NCI-H82 treated with DMSO at 0.1 percent for 48 hours (cell line): ENCODE results near the gene PPCDC.
A peak's percentile ranks its signal among the peaks of the same experiment; 100 is the strongest.
"Not testable (repeated sequence)": the region's sequence is repeated elsewhere in the genome, so short reads cannot be mapped to it uniquely, and the experiment has no call there.

Experiments used
- DNase-seq: peaks from one replicate; lab custom pipeline; 2025; ENCODE audit not compliant: unreplicated experiment; lab: John Stamatoyannopoulos, UW

PPCDC gene

DNA sequence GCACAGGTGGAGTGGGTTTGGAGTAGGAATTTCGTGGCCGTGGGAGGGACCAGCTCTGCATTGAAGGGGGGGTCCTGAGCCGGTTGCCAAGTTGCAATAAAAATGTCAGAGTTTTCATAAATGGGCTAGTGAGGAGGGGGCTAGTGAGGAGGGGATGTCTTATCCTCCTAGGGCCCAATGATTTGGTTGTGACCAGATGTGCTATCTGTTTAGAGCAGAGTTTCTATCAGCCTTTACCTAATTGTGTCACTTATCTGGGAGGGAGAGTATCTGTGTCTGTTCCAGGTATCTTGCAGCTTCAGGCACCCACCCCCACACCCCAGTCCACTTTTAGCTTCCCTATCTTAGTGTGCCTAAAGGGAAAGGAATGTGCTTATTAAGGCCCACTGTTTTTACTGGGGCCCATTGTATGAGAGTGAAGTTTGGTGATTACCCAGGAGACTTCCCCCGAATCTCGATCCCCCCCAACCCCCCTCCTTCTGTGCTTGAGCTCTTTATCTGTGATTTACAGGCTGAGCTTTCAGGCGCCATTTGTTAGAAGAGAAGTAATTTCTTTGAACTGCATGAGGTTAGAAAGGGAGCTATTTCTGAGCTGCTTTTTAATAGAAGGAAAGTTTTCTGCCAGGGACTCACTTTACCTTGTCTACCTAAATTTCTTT, 42.6 kb downstream of the PPCDC start:
- DNase-seq: peak; percentile 25

DNA sequence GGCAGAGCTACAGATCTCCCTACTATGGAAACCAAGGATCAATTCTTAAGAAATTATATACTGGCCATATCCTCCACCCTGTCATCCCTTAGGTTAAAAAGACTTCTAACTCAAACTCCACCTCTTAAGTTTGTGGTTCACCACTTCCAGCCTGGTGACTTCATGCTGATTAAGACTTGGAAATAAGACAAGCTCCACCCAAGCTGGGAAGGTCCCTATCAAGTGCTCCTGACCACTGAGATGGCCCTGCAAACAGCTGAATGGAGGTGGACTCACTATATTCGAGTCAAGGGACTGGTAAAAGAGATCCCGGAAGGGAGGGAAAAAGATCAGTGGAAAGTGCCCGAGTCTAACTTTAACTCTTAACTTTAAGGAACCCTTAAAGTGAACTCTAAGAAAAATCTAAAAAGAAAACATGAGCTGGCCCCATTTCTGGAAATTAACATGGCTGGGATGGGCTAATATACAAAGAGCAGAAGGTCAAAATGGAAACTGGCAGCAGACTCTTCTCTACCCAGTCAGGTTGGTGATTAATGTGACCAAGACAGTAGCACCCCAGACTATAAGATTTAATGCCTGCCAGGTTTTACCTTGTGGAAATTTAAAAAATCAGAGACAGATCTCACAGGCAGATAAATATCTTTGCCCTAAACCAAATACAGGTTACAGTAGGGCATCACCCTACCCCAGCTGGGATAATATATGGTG, 43.9 kb downstream of the PPCDC start:
- DNase-seq: no peak

DNA sequence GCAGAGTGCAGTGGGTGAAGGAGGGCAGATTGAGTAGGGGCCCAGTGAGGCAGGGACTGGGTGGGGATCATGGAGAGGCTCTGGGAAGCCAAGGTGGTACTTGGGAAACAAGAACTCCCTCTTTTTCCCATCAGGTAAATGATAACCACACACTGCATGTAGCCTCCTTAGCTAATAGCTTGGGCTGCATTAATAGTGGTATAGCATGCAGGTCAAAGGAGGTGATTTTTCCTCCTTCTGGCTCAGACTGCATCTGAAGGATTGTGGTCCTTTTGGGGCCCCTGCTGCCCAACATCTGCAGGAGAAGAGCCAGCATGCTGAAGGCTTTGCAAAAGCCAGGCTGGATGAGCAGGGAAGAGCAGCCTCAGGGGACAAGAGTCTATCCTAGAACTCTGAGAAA, 45.4 kb downstream of the PPCDC start:
- DNase-seq: no peak

DNA sequence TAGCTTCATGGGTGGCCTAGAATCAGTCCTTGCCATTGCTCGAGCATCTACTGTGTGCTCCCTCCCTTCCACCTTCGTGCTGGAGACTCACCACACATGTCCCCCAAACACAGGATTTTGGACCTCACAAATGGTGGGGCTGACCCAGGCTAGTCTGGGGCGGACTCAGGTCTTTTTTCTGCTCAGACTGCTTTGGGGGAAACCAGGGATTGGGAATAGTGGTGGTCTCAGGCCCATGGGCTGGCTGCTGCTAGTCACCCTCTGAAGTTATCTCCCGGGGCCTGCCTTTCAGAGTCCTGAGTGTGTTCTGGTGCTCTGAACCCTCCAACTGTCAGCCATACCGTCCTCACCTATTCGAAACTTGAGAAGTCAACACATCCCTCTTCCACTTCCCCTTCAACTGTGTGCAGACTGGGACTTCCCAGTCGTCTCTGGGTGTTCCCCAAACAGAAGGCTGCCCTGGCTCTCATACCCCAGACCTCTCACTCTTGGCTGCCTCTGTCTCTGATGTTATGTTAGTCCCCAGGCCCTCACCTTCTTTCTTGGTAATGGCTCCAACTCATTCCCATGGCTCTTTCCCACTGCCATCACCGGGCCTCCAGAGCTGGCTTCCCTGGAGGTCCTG, 46.0 kb downstream of the PPCDC start:
- no peak for DNase-seq

DNA sequence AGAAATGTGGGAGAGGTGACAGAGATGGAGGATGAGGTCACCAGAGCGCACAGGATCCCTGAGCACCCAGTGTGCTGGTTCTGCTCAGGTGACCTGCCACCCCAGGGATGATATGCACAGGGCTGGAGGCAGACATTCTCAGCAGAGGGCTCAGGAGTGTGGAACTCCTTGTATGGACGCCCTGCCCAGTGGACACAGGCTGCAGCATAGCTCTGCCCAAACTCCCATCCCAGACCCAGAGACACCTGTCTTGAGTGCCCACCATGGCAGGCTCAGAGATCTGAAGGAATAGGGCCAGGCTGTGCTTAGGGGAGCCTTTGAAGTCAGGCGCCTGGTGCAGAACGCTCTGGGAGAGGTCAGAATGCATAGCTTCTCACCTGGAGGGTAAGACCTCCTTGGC, 47.3 kb downstream of the PPCDC start:
- DNase-seq: no peak

DNA sequence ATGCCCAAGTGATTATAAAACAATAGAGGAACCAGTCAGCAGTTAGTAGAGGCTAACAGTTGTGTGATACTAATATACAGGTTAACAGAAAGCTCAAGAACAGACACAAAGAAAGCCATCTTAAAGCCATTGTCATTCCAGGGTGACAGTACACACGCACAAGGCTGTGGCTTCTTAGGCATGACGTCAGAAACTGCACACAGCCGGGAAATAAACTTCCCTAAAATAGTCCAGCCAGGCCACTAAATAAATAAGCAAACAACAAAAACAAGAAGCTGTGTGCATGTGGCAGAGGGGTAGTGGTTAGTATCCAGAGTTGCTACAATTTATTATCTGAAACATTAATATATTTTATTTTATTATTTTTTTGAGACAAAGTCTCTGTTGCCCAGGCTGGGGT, 49.8 kb downstream of the PPCDC start:
- DNase-seq: no peak

DNA sequence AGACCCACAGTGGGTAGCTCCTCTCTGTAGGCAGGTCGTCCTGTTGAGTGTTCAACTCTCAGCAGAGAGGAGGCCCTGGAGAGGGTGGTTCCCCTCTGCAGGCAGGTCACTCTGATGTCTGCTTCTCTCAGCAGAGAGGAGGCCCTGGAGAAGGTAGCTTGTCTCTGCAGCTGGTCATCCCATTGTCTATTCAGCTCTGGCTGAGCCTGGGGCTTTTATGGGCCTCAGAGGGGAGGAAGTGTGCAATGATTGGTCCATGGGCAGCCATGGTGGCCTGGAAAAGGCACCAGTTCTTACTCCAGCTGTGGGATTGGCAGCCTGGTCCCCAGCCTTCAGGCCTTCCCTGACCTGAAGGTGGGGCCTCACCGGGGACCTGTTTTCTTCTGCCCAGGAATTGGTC, 52.9 kb downstream of the PPCDC start:
- DNase-seq: no peak

DNA sequence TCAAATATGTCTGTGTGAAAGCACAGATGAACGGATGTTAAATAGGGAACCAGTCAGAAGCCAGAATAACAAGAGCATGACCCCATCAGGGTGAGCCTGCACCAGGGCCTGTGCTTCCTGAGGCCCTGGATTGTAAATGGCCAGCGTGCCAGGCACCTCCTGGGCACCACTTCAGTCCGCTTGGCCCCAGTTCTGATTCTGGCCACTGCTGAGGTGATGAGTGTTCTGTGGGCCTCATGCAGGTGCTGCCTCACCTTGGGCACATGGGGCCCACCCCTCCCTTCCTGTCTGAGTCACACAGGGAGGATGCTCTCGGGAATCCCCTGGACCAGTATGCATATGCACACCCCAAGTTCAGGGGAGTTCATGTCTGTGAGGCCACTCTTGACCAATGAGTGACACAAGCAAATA, 54.2 kb downstream of the PPCDC start:
- DNase-seq: not testable (repeated sequence)

DNA sequence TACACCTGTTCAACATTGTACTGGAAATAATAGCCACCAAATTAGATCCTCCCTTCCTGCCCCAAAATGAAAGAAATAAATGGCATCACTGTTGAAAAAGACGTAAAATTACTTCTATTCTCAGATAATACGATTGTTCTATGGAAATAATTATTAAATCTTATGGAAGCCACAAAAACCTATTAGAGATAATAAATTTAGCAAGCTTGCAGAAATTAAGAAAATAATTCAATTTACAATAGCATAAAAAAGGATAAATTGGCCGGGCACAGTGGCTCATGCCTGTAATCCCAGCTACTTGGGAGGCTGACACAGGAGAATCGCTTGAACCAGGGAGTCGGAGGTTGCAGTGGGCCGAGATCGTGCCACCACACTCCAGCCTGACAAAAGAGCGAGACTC, 57.8 kb downstream of the PPCDC start:
- DNase-seq: no peak

DNA sequence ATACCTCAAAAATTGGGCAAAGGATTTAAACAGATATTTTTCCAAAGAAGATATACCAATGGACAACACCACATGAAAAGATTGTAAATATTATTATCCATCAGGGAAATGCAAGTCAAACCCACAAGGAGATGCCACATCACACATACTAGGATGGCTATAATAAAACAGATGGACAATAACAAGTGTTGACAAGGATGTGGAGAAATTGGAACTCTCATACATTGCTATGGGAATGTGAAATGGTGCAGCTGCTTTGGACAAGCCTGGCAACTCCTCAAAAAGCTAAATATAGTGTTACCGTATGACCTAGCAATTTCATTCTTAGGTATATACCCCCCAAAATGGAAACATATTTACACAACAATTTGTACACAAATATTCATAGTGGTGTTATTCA, 59.3 kb downstream of the PPCDC start:
- DNase-seq: no peak

DNA sequence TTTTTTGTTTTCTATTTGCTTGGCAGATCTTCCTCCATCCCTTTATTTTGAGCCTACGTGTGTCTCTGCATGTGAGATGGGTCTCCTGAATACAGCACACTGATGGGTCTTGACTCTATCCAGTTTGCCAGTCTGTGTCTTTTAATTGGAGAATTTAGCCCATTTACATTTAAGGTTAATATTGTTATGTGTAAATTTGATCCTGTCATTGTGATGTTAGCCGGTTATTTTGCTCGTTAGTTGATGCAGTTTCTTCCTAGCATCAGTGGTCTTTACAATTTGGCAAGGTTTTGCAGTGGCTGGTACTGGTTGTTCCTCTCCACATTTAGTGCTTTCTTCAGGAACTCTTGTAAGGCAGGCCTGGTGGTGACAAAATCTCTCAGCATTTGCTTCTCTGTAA, 62.3 kb downstream of the PPCDC start:
- not testable (repeated sequence) for DNase-seq

DNA sequence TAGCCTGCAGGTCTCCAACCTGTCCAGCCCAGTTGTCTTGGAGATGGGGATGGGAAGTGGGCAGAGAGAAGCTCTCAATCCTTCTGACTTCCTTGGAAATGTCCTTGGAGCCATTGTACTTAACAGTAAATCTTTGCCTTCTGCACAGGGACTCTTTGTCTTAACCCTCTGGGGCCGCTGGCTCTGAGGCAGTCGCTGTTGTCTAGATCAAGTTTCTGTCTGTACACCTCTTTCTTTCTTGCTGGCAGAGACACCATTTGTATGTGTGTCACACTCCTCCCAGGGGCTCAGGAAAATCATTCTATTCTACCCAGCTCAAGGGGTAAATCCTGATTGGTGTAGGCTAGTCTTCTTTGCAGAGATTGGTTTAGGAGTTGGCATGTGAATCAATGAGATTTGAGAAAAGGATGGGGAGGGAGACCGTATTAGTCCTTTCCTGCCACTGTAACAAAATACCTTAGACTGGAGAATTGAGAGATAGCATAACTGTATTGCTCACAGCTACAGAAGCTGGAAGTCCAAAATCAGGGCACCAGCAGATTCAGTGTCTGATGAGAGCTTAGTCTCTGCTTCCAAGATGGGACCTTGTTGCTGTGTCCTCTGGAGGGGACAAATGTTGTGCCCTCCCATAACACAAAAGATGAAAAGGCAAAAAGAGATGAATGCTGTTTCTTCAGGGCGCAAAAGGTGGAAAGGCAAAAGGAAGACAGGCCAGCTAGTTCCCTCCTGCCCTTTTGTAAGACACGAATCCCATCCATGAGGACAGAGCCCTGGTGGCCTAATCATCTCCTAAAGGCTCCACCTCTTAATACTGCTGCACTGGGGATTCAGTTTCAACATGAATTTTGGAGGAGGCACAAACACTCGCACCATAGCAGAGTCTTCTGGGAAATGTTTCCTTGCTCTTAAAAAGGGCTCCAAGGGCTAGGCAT, 66.3 kb downstream of the PPCDC start:
- no peak for DNase-seq

DNA sequence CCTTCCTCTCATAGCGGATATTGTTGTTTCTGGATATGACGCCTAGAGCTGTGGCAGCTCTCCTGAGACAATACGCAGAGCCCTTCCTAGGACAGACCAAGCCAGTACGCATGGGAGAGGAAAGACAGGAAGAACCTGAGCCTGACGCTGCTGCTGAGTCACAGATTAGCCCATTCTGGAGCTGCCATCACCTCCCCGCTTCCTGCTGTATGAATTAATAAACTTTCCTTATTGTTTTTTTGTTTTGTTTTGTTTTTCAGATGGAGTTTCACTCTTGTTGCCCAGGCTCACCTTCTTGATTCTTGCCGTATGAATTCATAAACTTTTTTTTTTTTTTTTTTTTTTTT, 67.0 kb downstream of the PPCDC start:
- no peak for DNase-seq

DNA sequence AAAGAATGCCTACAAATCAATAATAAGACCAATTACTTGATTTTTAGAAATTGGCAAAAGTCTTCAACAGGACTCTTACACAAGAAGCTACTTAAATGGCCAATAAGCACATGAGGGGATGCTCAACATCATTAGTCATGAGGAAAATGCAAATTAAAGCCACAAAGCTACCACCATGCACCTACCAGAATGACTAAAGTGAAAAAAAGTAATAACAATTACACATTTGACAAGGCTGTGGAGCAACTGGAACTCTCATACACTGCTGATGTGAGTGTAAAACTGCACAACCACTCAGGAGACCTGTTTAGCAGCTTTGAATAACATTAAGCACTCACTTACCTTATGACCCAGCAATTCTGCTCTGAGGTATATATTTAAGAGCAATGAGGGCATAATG, 68.4 kb downstream of the PPCDC start:
- no peak for DNase-seq

DNA sequence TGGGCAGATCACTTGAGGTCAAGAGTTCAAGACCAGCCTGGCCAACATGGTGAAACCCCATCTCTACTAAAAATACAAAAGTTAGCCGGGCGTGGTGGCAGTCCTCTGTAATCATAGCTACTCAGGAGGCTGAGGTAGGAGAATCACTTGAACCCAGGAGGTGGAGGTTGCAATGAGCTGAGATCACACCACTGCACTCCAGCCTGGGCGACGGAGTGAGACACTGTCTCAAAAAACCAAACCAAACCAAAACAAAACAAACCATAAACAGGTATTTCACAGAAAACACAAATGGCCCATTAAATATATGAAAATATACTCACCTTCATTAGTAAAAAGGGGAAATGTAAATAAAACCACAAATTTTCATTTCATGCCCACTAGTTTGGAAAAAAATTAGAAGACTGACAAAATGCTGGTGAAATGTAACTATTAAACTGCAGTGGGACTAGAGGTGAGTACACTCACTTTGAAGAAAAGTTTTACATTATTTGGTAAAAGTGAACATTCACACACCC, 71.6 kb downstream of the PPCDC start:
- DNase-seq: not testable (repeated sequence)

DNA sequence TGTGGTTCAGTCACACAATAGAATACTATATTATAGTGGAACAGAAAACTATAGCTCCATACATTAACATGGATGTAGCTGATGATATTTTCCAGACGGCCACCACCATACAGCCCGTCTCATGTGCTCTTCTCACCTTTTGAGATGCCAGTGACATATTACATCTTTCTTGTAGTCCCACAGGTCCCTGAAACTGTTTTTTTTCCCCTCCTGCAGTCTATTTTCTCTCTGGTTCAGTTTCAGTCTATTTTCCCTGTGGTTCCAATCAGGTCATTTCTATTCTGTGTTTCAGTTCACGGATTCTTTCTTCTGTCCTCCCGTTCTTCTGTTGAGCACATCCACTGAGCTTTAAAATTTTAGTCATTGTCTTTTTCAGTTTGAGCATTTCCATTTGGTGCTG, 72.2 kb downstream of the PPCDC start:
- DNase-seq: no peak

DNA sequence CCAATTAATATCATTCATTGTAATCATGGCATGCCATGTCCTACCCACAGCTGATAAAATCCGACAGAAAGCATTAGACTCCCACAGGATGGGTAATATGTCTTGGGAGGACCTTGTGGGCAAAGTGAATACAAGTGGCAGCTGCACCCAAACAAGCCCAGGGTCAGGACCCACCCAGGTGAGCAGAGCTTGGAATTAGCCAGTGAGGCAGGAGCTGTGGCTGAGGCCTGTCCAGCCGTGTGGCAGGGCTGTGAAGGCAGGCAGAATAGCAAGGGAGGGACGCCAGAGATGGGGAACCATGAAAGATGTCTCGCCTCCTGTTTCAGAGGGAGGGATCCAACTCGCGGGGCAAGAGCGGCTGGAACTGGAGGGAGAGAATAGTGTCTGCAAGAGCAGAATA, 74.5 kb downstream of the PPCDC start:
- DNase-seq: no peak

DNA sequence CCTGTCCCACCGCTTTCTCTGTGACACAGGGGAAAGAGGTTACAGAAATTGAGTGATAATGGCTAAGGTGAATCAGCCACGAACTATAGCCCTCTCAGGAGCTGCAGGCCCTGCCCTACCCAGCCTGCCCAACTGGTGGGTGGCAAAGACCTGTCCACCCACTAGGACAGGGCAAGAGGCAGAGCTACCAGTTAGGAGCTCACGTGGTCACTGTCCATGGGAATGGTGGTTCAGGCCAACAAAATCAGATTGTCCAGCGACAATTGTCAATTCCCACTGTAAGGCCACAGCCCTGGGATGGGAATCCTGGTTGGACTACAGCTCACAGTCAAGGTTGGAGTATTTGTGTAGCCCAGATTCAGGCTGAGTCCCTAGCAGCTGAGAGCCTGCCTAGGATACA, 75.0 kb downstream of the PPCDC start:
- no peak for DNase-seq
